Neural progenitor cell (in vitro differentiated cells): Measurements from ENCODE around the gene FBXW5. TPM values are rescaled to one million over a fixed set of nuclear protein-coding genes. Genes with fewer than 3 reads are reported as not detected.

Source experiments
- DNase-seq: peaks from one replicate; pipeline ENCODE4 v3.0.0-alpha.2; 2016; ENCODE audit warnings: low spot score
- H2AFZ ChIP-seq: fragments of 200-600 bp; sonication (generic); replicated peaks from 2 replicates; pipeline ENCODE4 v1.6.1; 2016; ENCODE audit warnings: antibody characterized with exemption
- H3F3A ChIP-seq: fragments of 200-600 bp; sonication (generic); 2 replicates; pipeline ENCODE4 v1.6.1; 2016; ENCODE audit warnings: antibody characterized with exemption, low read depth
- H3K27ac ChIP-seq: fragments of 200-600 bp; sonication (generic); 2 replicates; pipeline ENCODE4 v1.5.1; 2016; ENCODE audit warnings: mild to moderate bottlenecking
- H3K27me3 ChIP-seq: fragments of 200-600 bp; sonication (generic); 2 replicates; pipeline ENCODE4 v1.6.1; 2016; ENCODE audit warnings: mild to moderate bottlenecking, moderate library complexity
- H3K36me3 ChIP-seq: fragments of 200-600 bp; sonication (generic); 2 replicates; pipeline ENCODE4 v1.5.1; 2016
- H3K4me1 ChIP-seq: fragments of 200-600 bp; sonication (generic); 2 replicates; pipeline ENCODE4 v1.6.1; 2016; ENCODE audit warnings: mixed run types
- H3K4me2 ChIP-seq: fragments of 200-600 bp; sonication (generic); 2 replicates; pipeline ENCODE4 v1.6.1; 2016
- H3K4me3 ChIP-seq: fragments of 200-600 bp; sonication (generic); 2 replicates; pipeline ENCODE4 v1.5.1; 2016
- H3K79me2 ChIP-seq: fragments of 200-600 bp; sonication (generic); 2 replicates; pipeline ENCODE4 v1.6.1; 2016; ENCODE audit warnings: low read depth
- H3K9ac ChIP-seq: fragments of 200-600 bp; sonication (generic); 2 replicates; pipeline ENCODE4 v1.6.1; 2016
- H3K9me3 ChIP-seq: fragments of 200-600 bp; sonication (generic); 2 replicates; pipeline ENCODE4 v1.5.1; 2016; ENCODE audit warnings: low read depth
- H4K20me1 ChIP-seq: fragments of 200-600 bp; sonication (generic); 2 replicates; pipeline ENCODE4 v1.6.1; 2016; ENCODE audit warnings: low read depth
- H3K27ac Mint-ChIP-seq: 3 replicates; pipeline ENCODE4 v1.8.0; 2021; ENCODE audit warnings: mixed read lengths
- H3K27me3 Mint-ChIP-seq: 2 replicates; pipeline ENCODE4 v1.8.0; 2022; ENCODE audit warnings: low read depth, mild to moderate bottlenecking, inconsistent platforms, moderate library complexity, mixed read lengths; ENCODE audit not compliant: insufficient read depth
- H3K36me3 Mint-ChIP-seq: 3 replicates; pipeline ENCODE4 v1.8.0; 2021; ENCODE audit warnings: mixed read lengths
- H3K4me1 Mint-ChIP-seq: 3 replicates; pipeline ENCODE4 v1.8.0; 2021; ENCODE audit warnings: mixed read lengths
- H3K4me3 Mint-ChIP-seq: 3 replicates; pipeline ENCODE4 v1.8.0; 2021; ENCODE audit warnings: mild to moderate bottlenecking, moderate library complexity, mixed read lengths
- H3K9me3 Mint-ChIP-seq: 3 replicates; pipeline ENCODE4 v1.8.0; 2020; ENCODE audit warnings: mixed read lengths
- CTCF ChIP-seq: fragments of 200-600 bp; sonication (generic); IDR thresholded peaks from 2 replicates; pipeline ENCODE4 v1.5.1; 2017; ENCODE audit warnings: antibody characterized with exemption, mild to moderate bottlenecking
- EZH2 ChIP-seq: fragments of 200-600 bp; sonication (generic); IDR thresholded peaks from 2 replicates; pipeline ENCODE4 v1.6.1; 2017; ENCODE audit warnings: antibody characterized with exemption, mild to moderate bottlenecking, moderate library complexity
- EZH2phosphoT487 ChIP-seq: fragments of 200-600 bp; sonication (generic); IDR thresholded peaks from 2 replicates; pipeline ENCODE4 v1.6.1; 2017; ENCODE audit warnings: antibody characterized with exemption
- total RNA-seq: library from RNA; depleted of rRNA; stranded (reverse); fragments of >200 nt; gene quantifications from 2 replicates; pipeline ENCODE4 v1.2.3, GENCODE V29; 2015; ENCODE audit warnings: low replicate concordance

FBXW5 gene
- total RNA-seq, 1 donor from 2014 or later: 21.5 TPM

DNA sequence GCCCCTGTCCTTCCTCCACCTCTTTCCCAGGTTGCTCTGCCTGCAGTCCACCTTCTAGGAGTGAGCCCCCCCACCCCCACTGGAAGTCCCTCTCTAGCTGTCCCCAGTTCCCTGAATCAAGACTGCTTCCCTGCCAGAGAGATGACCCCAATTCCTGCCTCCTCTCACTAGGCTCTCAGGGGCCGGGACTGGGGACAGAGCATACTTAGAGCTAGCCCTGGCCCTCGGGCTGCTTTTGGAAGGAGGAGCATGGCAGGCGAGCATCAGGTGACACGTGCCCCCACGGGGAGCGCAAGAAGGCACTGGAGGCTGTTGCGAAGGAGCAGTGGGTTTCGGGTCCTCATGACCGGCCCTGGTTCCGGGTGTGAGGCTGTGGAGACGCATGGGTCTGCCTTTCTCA lies 48.5 kb downstream of the FBXW5 start:
- Histone ChIP-seq H3F3A (no peaks in the 10 kb centered on the region), H4K20me1 (peaks cover 66% of the 10 kb centered on the region), H3K27me3 (no peaks in the 10 kb centered on the region), H3K9ac (peak overlapping the region; percentile 20), H3K79me2 (peaks cover 61% of the 10 kb centered on the region), H3K27ac (no peak overlapping the region), H3K4me1 (no peaks in the 10 kb centered on the region), H2AFZ (no peak overlapping the region), H3K4me2 (no peak overlapping the region), H3K4me3 (no peak overlapping the region), H3K9me3 (no peaks in the 10 kb centered on the region), H3K36me3 (peaks cover 3% of the 10 kb centered on the region)
- Mint-ChIP-seq H3K27ac (no peak overlapping the region), H3K27me3 (peaks cover 3% of the 10 kb centered on the region), H3K36me3 (peaks cover 16% of the 10 kb centered on the region), H3K4me3 (peak overlapping the region; percentile 68), H3K4me1 (no peaks in the 10 kb centered on the region), H3K9me3 (no peaks in the 10 kb centered on the region)
- TF ChIP-seq EZH2phosphoT487 (no peak), CTCF (no peak), EZH2 (no peak)
- no peak for DNase-seq

DNA sequence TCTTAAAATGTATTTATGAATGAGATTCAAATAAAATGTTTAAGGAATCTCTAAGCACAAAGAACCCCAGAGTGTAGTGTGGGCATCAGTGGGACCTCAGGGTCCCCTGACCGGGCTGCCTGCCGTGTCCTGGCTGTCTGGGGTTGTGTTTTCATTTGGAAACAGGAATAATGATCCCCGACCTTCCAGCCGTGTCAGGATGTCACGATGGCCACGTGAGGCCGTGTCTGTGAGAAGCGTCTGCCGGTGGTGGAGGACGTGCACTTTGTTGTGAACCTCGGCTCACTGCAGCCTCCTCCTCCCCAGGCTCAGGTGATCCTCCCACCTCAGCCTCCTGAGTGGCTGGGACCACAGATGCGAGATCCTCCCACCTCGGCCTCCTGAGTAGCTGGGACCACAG lies 53.9 kb downstream of the FBXW5 start:
- no peaks in the 10 kb centered on the region for H3K27me3 Mint-ChIP-seq
- Histone ChIP-seq H2AFZ (no peak overlapping the region), H3K27me3 (no peaks in the 10 kb centered on the region), H3K4me1 (peaks cover 8% of the 10 kb centered on the region), H4K20me1 (peaks cover 73% of the 10 kb centered on the region), H3K4me3 (no peak overlapping the region), H3K79me2 (peaks cover 91% of the 10 kb centered on the region), H3K9me3 (no peaks in the 10 kb centered on the region), H3K4me2 (no peak overlapping the region), H3K27ac (no peak overlapping the region), H3K36me3 (no peaks in the 10 kb centered on the region), H3K9ac (no peak overlapping the region), H3F3A (no peaks in the 10 kb centered on the region)
- H3K4me3 Mint-ChIP-seq: no peak overlapping the region
- no peak for TF ChIP-seq CTCF
- no peak for TF ChIP-seq EZH2phosphoT487
- TF ChIP-seq EZH2: no peak
- peaks cover 8% of the 10 kb centered on the region for H3K36me3 Mint-ChIP-seq
- peaks cover 7% of the 10 kb centered on the region for H3K4me1 Mint-ChIP-seq
- no peak overlapping the region for H3K27ac Mint-ChIP-seq
- DNase-seq: no peak
- no peaks in the 10 kb centered on the region for H3K9me3 Mint-ChIP-seq

Other genes starting within 250 kb of the FBXW5 start
- gene DIPK1B, start 232.2 kb downstream of the FBXW5 start, total RNA-seq: 11.8 and 52.8 TPM in 2 replicates
- not detected in 2 replicates for gene LCN10, start 201.8 kb downstream of the FBXW5 start, total RNA-seq
- gene LCN6, start 196.2 kb downstream of the FBXW5 start, total RNA-seq: not detected in 2 replicates
- gene LCN8, start 186.5 kb downstream of the FBXW5 start, total RNA-seq: not detected in 2 replicates
- gene LCN15, start 180.2 kb downstream of the FBXW5 start, total RNA-seq: not detected in 2 replicates
- 19.9 and 46.8 TPM in 2 replicates for gene TMEM141, start 153.4 kb downstream of the FBXW5 start, total RNA-seq
- 0.84 and 2.1 TPM in 2 replicates for gene CCDC183, start 148.4 kb downstream of the FBXW5 start, total RNA-seq
- gene RABL6, start 136.8 kb downstream of the FBXW5 start, total RNA-seq: 71.2 and 148 TPM in 2 replicates
- gene AJM1, start 102.3 kb downstream of the FBXW5 start, total RNA-seq: 0.77 TPM in 1 of 2 replicates, not detected in the other
- gene PHPT1, start 95.3 kb downstream of the FBXW5 start, total RNA-seq: 58.8 and 110 TPM in 2 replicates
- gene MAMDC4, start 92.4 kb downstream of the FBXW5 start, total RNA-seq: 2.6 and 8.3 TPM in 2 replicates
- 269 and 293 TPM in 2 replicates for gene EDF1, start 78.4 kb downstream of the FBXW5 start, total RNA-seq
- 16.1 and 33.9 TPM in 2 replicates for gene TRAF2, start 58.2 kb downstream of the FBXW5 start, total RNA-seq
- gene C8G, start 505 bp upstream of the FBXW5 start, total RNA-seq: not detected in 2 replicates
- 0.19 TPM in 1 of 2 replicates, not detected in the other for gene LCN12, start 7.5 kb upstream of the FBXW5 start, total RNA-seq
- gene PTGDS, start 32.8 kb upstream of the FBXW5 start, total RNA-seq: not detected in 2 replicates
- 0.09 TPM in 1 of 2 replicates, not detected in the other for gene LCNL1, start 38.3 kb upstream of the FBXW5 start, total RNA-seq
- 31.5 and 79.6 TPM in 2 replicates for gene PAXX, start 47.7 kb upstream of the FBXW5 start, total RNA-seq
- not detected in 2 replicates for gene CLIC3, start 51.8 kb upstream of the FBXW5 start, total RNA-seq
- gene ABCA2, start 83.5 kb upstream of the FBXW5 start, total RNA-seq: 2.7 and 19.7 TPM in 2 replicates
- gene FUT7, start 87.3 kb upstream of the FBXW5 start, total RNA-seq: not detected in 2 replicates
- gene NPDC1, start 101.4 kb upstream of the FBXW5 start, total RNA-seq: 3.8 and 31.3 TPM in 2 replicates
- not detected in 2 replicates for gene ENTPD2, start 109.3 kb upstream of the FBXW5 start, total RNA-seq
- 5.7 and 27.7 TPM in 2 replicates for gene SAPCD2, start 125.8 kb upstream of the FBXW5 start, total RNA-seq
- 0.12 and 0.51 TPM in 2 replicates for gene UAP1L1, start 132.8 kb upstream of the FBXW5 start, total RNA-seq
- 24.6 and 43.5 TPM in 2 replicates for gene MAN1B1, start 142.2 kb upstream of the FBXW5 start, total RNA-seq
- gene DPP7, start 170.0 kb upstream of the FBXW5 start, total RNA-seq: 2.6 and 24.3 TPM in 2 replicates
- 0.03 TPM in 1 of 2 replicates, not detected in the other for gene GRIN1, start 194.4 kb upstream of the FBXW5 start, total RNA-seq
- gene LRRC26, start 225.3 kb upstream of the FBXW5 start, total RNA-seq: 0.59 TPM in 1 of 2 replicates, not detected in the other
- gene TMEM210, start 227.3 kb upstream of the FBXW5 start, total RNA-seq: not detected in 2 replicates
- gene ANAPC2, start 243.8 kb upstream of the FBXW5 start, total RNA-seq: 18.9 and 30.9 TPM in 2 replicates
- 27.9 and 69.8 TPM in 2 replicates for gene SSNA1, start 243.9 kb upstream of the FBXW5 start, total RNA-seq